Smooth muscle cell (in vitro differentiated cells): ENCODE data around the gene OBP2A. TPM values are rescaled to one million over a fixed set of nuclear protein-coding genes. Genes with fewer than 3 reads are reported as not detected.

Source experiments
- DNase-seq: peaks from one replicate; lab custom pipeline; 2025; ENCODE audit not compliant: unreplicated experiment; lab: John Stamatoyannopoulos, UW
- H2AFZ ChIP-seq: fragments of 200-600 bp; sonication (generic); 2 replicates; pipeline ENCODE4 v1.6.0; 2016; ENCODE audit warnings: antibody characterized with exemption, low read depth, mild to moderate bottlenecking
- H3F3A ChIP-seq: fragments of 200-600 bp; sonication (generic); 2 replicates; pipeline ENCODE4 v1.6.0; 2017; ENCODE audit warnings: antibody characterized with exemption, low read depth
- H3K27ac ChIP-seq: fragments of 200-600 bp; sonication (generic); 2 replicates; pipeline ENCODE4 v1.5.1; 2016; ENCODE audit warnings: low read depth, mild to moderate bottlenecking
- H3K27me3 ChIP-seq: fragments of 200-600 bp; sonication (generic); 2 replicates; pipeline ENCODE4 v1.6.1; 2016; ENCODE audit warnings: low read depth, mild to moderate bottlenecking
- H3K36me3 ChIP-seq: fragments of 200-600 bp; sonication (generic); 2 replicates; pipeline ENCODE4 v1.5.1; 2016; ENCODE audit warnings: low read depth
- H3K4me1 ChIP-seq: fragments of 200-600 bp; sonication (generic); 2 replicates; pipeline ENCODE4 v1.5.1; 2016; ENCODE audit warnings: low read depth
- H3K4me2 ChIP-seq: fragments of 200-600 bp; sonication (generic); 2 replicates; pipeline ENCODE4 v1.6.0; 2016; ENCODE audit warnings: mild to moderate bottlenecking
- H3K4me3 ChIP-seq: fragments of 200-600 bp; sonication (generic); 2 replicates; pipeline ENCODE4 v1.5.1; 2016; ENCODE audit warnings: mild to moderate bottlenecking
- H3K79me2 ChIP-seq: fragments of 200-600 bp; sonication (generic); 2 replicates; pipeline ENCODE4 v1.6.0; 2016; ENCODE audit warnings: low read depth, mild to moderate bottlenecking
- H3K9ac ChIP-seq: fragments of 200-600 bp; sonication (generic); 2 replicates; pipeline ENCODE4 v1.6.0; 2016; ENCODE audit warnings: low read depth
- H3K9me3 ChIP-seq: fragments of 200-600 bp; sonication (generic); replicated peaks from 2 replicates; pipeline ENCODE4 v1.5.1; 2016; ENCODE audit warnings: low read depth
- H4K20me1 ChIP-seq: fragments of 200-600 bp; sonication (generic); 2 replicates; pipeline ENCODE4 v1.6.0; 2016; ENCODE audit warnings: low read depth
- WGBS: methylation state at CpG from one replicate; pipeline ENCODE4 v1.1.7; 2016; ENCODE audit warnings: low lambda C conversion rate; 5-methylcytosine and 5-hydroxymethylcytosine counted together
- polyA plus RNA-seq: library from polyadenylated mRNA; unstranded; fragments of >200 nt; fragmentation: Nextera tagmentation; extraction: Ambion mirVana; gene quantifications from 2 replicates; pipeline ENCODE4 v1.2.1, GENCODE V29; 2016
- total RNA-seq: library from RNA; depleted of rRNA; stranded (reverse); fragments of >200 nt; gene quantifications from 2 replicates; pipeline ENCODE4 v1.2.3, GENCODE V29; 2014
- TF ChIP-seq, protein P1 (sequence below): fragments of 200-600 bp; sonication (generic); IDR thresholded peaks from 2 replicates; pipeline ENCODE4 v1.5.1; 2017; ENCODE audit warnings: borderline replicate concordance, mild to moderate bottlenecking, antibody characterized with exemption; ENCODE audit not compliant: insufficient read depth, poor library complexity, severe bottlenecking

The OBP2A gene
- total and polyA plus RNA-seq, 2 experiments from 2014 or later, result 0.61 TPM; not detected in 1

DNA sequence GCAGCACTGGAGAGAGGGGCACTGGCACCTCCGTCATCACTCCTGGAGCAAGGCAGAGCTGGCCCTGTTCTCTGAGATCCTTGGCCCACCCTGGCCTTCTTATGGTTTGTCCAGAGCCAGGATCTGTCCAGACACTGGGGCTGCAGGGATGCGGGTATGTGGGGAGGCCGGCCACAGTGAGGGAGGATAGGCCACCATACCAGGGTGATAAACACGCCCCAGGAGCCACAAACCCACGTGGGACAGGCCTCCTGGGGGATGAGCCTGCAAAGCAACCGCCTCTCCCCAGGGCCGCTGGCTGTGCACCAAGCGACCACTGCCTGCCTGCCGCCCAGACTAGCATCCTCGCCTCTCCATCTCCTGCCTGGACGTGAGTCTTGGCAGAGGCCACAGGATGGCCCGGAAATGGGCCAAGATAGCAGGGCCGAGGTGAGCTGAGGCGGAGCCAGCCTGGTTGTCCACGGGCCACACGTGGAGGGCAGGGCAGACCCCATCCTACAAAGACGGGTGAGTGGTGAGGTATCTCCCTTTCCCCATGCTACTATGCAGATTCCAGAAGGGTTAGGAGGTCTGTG lies 4.5 kb downstream of the OBP2A start:
- WGBS, result 89% methylated on average over 17 of the region's 17 CpGs
- no peak overlapping the region for H3K4me2 ChIP-seq
- no peak for DNase-seq
- no peaks in the 10 kb centered on the region for H3K79me2 ChIP-seq
- no peaks in the 10 kb centered on the region for H3K36me3 ChIP-seq
- H3F3A ChIP-seq, result no peaks in the 10 kb centered on the region
- H3K4me3 ChIP-seq, result no peak overlapping the region
- no peaks in the 10 kb centered on the region for H3K9me3 ChIP-seq
- H4K20me1 ChIP-seq, result no peaks in the 10 kb centered on the region
- no peak overlapping the region for H3K9ac ChIP-seq
- no peak overlapping the region for H3K27ac ChIP-seq
- no peaks in the 10 kb centered on the region for H3K4me1 ChIP-seq
- H2AFZ ChIP-seq, result no peak overlapping the region
- TF ChIP-seq, protein P1, sequence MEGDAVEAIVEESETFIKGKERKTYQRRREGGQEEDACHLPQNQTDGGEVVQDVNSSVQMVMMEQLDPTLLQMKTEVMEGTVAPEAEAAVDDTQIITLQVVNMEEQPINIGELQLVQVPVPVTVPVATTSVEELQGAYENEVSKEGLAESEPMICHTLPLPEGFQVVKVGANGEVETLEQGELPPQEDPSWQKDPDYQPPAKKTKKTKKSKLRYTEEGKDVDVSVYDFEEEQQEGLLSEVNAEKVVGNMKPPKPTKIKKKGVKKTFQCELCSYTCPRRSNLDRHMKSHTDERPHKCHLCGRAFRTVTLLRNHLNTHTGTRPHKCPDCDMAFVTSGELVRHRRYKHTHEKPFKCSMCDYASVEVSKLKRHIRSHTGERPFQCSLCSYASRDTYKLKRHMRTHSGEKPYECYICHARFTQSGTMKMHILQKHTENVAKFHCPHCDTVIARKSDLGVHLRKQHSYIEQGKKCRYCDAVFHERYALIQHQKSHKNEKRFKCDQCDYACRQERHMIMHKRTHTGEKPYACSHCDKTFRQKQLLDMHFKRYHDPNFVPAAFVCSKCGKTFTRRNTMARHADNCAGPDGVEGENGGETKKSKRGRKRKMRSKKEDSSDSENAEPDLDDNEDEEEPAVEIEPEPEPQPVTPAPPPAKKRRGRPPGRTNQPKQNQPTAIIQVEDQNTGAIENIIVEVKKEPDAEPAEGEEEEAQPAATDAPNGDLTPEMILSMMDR, result no peak
- H3K27me3 ChIP-seq, result no peaks in the 10 kb centered on the region

DNA sequence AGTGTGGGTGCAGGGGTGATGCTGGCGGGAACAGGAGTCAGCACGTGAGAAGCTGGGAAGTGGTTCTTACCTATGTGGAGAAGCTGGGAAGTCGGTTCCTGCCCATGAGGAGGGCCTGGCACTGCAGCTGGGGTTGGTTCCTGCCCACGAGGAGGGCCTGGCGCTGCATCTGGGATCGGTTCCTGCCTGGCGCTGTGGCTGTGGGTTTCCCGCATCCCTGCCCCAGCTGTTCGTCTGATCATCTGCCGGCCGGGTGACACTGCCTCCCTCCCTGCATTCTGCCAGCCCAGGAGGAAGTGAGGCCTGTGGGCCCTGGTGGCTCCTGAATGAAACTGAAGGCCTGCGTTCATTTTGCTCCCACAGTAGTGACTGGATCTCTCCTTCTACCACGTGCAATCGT lies 5.1 kb downstream of the OBP2A start:
- H3K4me3 ChIP-seq, result no peak overlapping the region

DNA sequence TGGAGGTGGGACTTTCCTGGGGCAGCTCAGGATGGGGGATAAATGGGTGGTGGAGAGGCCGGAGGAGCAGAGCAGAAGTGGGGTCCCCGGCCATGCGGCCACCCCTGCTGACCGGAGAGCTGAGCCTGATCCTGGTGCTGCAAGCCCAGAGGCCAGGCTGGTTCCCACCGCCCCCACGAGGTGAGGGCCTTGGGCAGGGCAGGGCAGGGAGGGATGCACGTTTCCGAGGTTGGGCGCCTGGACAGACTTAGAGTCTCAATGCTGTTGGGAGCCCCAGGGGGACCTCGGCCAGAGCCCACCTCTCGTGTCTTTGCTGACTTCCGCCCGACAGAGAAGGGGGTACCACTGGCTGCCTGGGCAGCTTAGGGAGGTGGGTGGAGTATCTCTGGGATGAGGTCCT lies 5.5 kb downstream of the OBP2A start:
- Histone ChIP-seq H3K27ac (no peak overlapping the region), H3K79me2 (no peaks in the 10 kb centered on the region), H3K4me3 (no peak overlapping the region), H3K9me3 (no peaks in the 10 kb centered on the region), H3K27me3 (no peaks in the 10 kb centered on the region), H4K20me1 (no peaks in the 10 kb centered on the region), H3K36me3 (no peaks in the 10 kb centered on the region), H3K4me2 (no peak overlapping the region), H2AFZ (no peak overlapping the region), H3F3A (no peaks in the 10 kb centered on the region), H3K4me1 (no peaks in the 10 kb centered on the region), H3K9ac (no peak overlapping the region)
- no peak for DNase-seq
- 96% methylated on average over 10 of the region's 13 CpGs for WGBS
- TF ChIP-seq, protein P1, result no peak

More for the DNA sequence above, 5.1 kb downstream of the OBP2A start:
- H3K36me3 ChIP-seq, result no peaks in the 10 kb centered on the region
- no peaks in the 10 kb centered on the region for H4K20me1 ChIP-seq
- H3K79me2 ChIP-seq, result no peaks in the 10 kb centered on the region
- no peaks in the 10 kb centered on the region for H3F3A ChIP-seq
- no peak overlapping the region for H2AFZ ChIP-seq
- TF ChIP-seq, protein P1, result no peak
- no peaks in the 10 kb centered on the region for H3K4me1 ChIP-seq
- 90% methylated on average over 14 of the region's 14 CpGs for WGBS
- H3K27me3 ChIP-seq, result no peaks in the 10 kb centered on the region
- no peak overlapping the region for H3K9ac ChIP-seq
- H3K9me3 ChIP-seq, result no peaks in the 10 kb centered on the region
- no peak overlapping the region for H3K4me2 ChIP-seq
- H3K27ac ChIP-seq, result no peak overlapping the region
- no peak for DNase-seq

DNA sequence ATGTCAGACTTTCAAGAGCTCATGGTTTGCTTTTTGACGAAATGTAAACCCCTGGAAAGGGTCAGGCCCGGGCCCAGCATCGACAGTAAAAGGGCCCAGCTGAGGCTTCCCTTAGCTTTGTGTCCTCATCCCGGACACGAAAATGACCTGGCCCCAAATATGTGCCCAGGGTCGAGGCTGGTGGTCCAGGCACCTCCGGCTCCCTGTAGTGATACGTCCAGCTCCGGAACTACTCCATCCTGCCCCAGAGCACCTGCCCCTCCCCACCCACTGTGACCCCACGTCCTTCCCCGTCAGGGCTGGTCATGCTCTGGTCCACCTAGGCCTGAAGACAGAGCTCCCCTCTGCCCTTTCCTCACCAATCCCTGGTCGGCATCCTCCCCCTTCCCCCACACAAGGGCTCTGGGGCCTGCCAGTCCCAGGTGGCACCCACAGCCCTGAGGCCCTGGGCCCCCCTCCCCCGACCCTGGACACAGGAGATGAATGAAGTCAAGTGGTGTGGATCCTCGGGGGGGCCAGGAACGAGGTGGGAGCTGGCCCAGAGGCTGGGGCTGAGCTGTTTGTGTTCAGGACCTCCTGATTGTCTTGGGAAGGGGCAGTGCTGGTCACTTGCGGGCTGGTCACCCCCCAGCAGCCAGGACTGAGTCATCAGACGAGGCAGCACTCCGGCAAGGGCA lies 6.2 kb downstream of the OBP2A start:
- Histone ChIP-seq H3K79me2 (no peaks in the 10 kb centered on the region), H3F3A (no peaks in the 10 kb centered on the region), H2AFZ (no peak overlapping the region), H4K20me1 (no peaks in the 10 kb centered on the region), H3K4me3 (no peak overlapping the region), H3K9me3 (no peaks in the 10 kb centered on the region), H3K27ac (no peak overlapping the region), H3K27me3 (no peaks in the 10 kb centered on the region), H3K4me1 (no peaks in the 10 kb centered on the region), H3K36me3 (no peaks in the 10 kb centered on the region), H3K9ac (no peak overlapping the region), H3K4me2 (no peak overlapping the region)
- 87% methylated on average over 16 of the region's 18 CpGs for WGBS
- no peak for DNase-seq
- TF ChIP-seq, protein P1, result no peak
